Colonic mucosa (tissue), 4 donors: ENCODE data around the gene DACH1. TPM values are rescaled to one million over a fixed set of nuclear protein-coding genes. Genes with fewer than 3 reads are reported as not detected.

ENCODE experiments used
- DNase-seq: peaks from one replicate; pipeline ENCODE4 v3.0.0-alpha.2; 2020
- H3K27ac ChIP-seq: fragments of 200-600 bp; one replicate; pipeline ENCODE4 v1.8.0; 2021
- H3K27me3 ChIP-seq: fragments of 200-600 bp; one replicate; pipeline ENCODE4 v1.8.0; 2021
- H3K36me3 ChIP-seq: fragments of 200-600 bp; one replicate; pipeline ENCODE4 v1.8.0; 2021
- H3K4me1 ChIP-seq: fragments of 200-600 bp; one replicate; pipeline ENCODE4 v1.8.0; 2021; ENCODE audit warnings: mild to moderate bottlenecking
- H3K4me3 ChIP-seq: fragments of 200-600 bp; one replicate; pipeline ENCODE4 v1.8.0; 2021
- H3K9ac ChIP-seq, 2 donors: one replicate each; pipeline ENCODE4 v1.7.0; 2013; ENCODE audit warnings: control low read depth in 2 of 2, low read depth in 2 of 2, low read length in 2 of 2
- H3K9me3 ChIP-seq: fragments of 200-600 bp; one replicate; pipeline ENCODE4 v1.8.0; 2021
- intact Hi-C: fragments of 100-400 bp; cut with DNase I; formaldehyde crosslinking; loops from one replicate; pipeline ENCODE4 v1.14.1; 2022
- total RNA-seq, 2 donors: library from RNA; stranded (reverse); fragmentation: NEBNext Ultra II Directional in 1 of 2; extraction: Animal tissue kit (Norgen Biotek cat#: 25700) in 1 of 2; gene quantifications; one replicate each; pipeline ENCODE4 v1.2.1, GENCODE V29; 2021
- TF ChIP-seq, protein P1 (sequence below): fragments of 200-600 bp; IDR thresholded peaks from one replicate; pipeline ENCODE4 v1.8.0; 2022; ENCODE audit warnings: antibody characterized with exemption, mild to moderate bottlenecking
- donor health status: healthy.
- donor health status: DM: no; HTN: no; CAD: no.
- donor health status: DM: no; HTN: no; CAD: no.

Gene DACH1
- total RNA-seq, 2 donors from 2014 or later: 3.9 to 5.2 TPM

DNA sequence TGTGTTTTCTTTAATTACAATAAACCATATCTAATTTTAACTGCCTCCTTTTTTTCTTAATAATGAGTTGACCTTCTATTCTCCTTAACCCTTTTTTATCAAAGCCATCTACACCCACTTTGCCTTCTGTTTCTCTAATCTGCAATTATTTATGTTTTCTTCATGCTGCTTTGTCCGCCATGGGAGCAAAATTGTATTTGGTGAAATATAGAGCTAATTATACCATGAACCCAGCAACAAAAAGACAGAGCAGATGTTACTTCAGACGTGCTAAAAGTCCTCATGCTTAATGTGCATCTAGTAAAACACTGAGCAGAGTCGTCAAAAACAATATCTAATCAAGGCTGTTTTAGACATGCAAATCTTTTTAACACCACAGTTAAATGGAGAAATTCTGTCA, 264.7 kb downstream of the DACH1 start:
- H3K27me3 ChIP-seq: no peaks in the 10 kb centered on the region
- intact Hi-C loops: no loop called here
- H3K4me1 ChIP-seq: no peaks in the 10 kb centered on the region
- TF ChIP-seq, protein P1, sequence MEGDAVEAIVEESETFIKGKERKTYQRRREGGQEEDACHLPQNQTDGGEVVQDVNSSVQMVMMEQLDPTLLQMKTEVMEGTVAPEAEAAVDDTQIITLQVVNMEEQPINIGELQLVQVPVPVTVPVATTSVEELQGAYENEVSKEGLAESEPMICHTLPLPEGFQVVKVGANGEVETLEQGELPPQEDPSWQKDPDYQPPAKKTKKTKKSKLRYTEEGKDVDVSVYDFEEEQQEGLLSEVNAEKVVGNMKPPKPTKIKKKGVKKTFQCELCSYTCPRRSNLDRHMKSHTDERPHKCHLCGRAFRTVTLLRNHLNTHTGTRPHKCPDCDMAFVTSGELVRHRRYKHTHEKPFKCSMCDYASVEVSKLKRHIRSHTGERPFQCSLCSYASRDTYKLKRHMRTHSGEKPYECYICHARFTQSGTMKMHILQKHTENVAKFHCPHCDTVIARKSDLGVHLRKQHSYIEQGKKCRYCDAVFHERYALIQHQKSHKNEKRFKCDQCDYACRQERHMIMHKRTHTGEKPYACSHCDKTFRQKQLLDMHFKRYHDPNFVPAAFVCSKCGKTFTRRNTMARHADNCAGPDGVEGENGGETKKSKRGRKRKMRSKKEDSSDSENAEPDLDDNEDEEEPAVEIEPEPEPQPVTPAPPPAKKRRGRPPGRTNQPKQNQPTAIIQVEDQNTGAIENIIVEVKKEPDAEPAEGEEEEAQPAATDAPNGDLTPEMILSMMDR: no peak
- H3K9me3 ChIP-seq: no peaks in the 10 kb centered on the region
- no peak overlapping the region for H3K27ac ChIP-seq
- H3K36me3 ChIP-seq: no peaks in the 10 kb centered on the region
- H3K9ac ChIP-seq: no peak overlapping the region
- no peak for DNase-seq
- no peak overlapping the region for H3K4me3 ChIP-seq

DNA sequence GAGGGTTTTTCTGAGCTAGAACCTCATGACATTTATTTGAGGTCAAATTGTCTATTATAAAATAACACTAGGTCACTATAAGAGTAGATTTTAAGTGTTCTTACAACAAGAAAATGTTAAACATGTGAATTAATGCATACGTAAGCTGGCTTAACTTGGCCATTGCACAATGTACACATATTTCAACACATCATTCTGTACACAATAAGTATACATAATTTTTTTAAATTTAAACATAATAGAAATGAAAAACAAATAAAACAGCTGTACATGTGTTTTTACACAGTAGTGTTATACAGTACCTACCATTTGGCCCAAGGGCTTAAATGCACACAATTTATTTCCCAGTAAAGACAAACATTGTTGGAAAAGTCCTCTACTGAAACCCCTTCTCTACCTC, 269.9 kb downstream of the DACH1 start:
- Histone ChIP-seq H3K9ac (no peak overlapping the region), H3K4me3 (no peak overlapping the region), H3K9me3 (no peaks in the 10 kb centered on the region), H3K27ac (no peak overlapping the region), H3K4me1 (no peaks in the 10 kb centered on the region), H3K27me3 (no peaks in the 10 kb centered on the region), H3K36me3 (no peaks in the 10 kb centered on the region)
- intact Hi-C loops: no loop called here
- TF ChIP-seq, protein P1: no peak
- no peak for DNase-seq

DNA sequence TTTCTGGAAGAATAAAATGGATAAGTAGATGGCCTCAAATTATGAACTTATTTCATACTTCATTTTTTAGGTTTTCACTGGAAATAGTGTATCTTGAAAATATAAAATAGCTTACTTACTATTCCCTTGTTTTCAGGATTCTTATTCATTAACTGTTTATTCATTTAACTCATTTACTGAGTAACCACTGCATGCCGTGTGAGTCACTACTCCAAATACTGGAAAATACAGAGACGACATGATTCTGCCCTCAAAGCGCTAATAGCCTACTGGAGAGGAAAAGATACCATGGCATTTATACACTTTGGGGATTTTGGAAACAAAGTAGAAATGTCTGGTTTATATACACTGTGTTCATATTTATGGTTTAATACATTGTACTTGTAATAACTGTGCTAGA, 270.9 kb downstream of the DACH1 start:
- H3K4me3 ChIP-seq: no peak overlapping the region
- no peak overlapping the region for H3K9ac ChIP-seq
- H3K36me3 ChIP-seq: no peaks in the 10 kb centered on the region
- H3K4me1 ChIP-seq: no peaks in the 10 kb centered on the region
- no peaks in the 10 kb centered on the region for H3K27me3 ChIP-seq
- TF ChIP-seq, protein P1: no peak
- no peak overlapping the region for H3K27ac ChIP-seq
- intact Hi-C loops: no loop called here
- H3K9me3 ChIP-seq: no peaks in the 10 kb centered on the region
- no peak for DNase-seq

DNA sequence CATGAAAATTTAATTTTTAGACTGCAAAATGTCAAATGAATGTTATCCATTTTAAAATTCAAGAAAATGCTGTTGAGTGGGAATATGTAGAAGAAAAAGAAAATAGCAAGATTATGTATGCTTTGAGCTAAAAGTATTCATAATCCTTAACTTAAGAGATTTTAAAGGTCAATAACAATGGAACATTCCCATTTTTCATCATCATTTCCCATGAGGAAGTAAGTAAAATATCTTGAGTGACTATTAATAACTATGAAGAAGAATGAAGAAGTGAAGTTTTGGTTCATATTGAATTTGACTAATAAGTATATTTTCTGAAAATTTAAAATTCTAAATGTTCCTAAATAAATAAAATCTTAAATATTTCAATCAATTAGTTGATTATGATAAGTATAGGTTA, 273.4 kb downstream of the DACH1 start:
- Histone ChIP-seq H3K27me3 (no peaks in the 10 kb centered on the region), H3K9me3 (no peaks in the 10 kb centered on the region), H3K4me1 (no peaks in the 10 kb centered on the region), H3K36me3 (no peaks in the 10 kb centered on the region), H3K4me3 (no peak overlapping the region), H3K9ac (no peak overlapping the region), H3K27ac (no peak overlapping the region)
- DNase-seq: no peak
- intact Hi-C loops: no loop called here
- TF ChIP-seq, protein P1: no peak

DNA sequence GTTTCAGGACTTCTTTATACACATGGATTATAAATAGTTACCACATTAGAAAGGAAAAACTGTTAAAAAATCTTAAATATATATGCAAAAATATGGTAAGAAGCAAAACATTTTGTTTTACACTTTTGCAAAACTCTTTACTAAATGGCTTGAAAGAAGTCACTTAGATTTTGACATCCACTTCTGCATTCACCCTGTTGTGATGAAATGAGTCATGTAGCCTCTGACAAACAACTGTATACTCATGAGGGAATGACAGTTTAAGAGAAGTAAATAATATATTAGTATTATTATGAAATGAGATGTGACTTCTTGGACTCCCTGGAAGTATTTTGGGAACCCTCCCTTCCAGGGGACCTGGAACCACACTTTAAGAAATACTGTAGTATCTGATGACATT, 275.6 kb downstream of the DACH1 start:
- H3K27me3 ChIP-seq: no peaks in the 10 kb centered on the region
- intact Hi-C loops: no loop called here
- H3K4me3 ChIP-seq: no peak overlapping the region
- H3K4me1 ChIP-seq: no peaks in the 10 kb centered on the region
- DNase-seq: no peak
- no peak overlapping the region for H3K9ac ChIP-seq
- no peaks in the 10 kb centered on the region for H3K36me3 ChIP-seq
- H3K9me3 ChIP-seq: no peaks in the 10 kb centered on the region
- no peak overlapping the region for H3K27ac ChIP-seq
- TF ChIP-seq, protein P1: no peak
